Measurements from ENCODE around the gene GPR55. TPM values are rescaled to one million over a fixed set of nuclear protein-coding genes. Genes with fewer than 3 reads are reported as not detected.

GPR55 gene
- polyA plus RNA-seq, 1 donor = 0.04 TPM

GRCh38 chr2:230881840-230882239, 43.2 kb downstream of the GPR55 start:
- DNase-seq (ENCODE audit: low read depth) = no peak

- DNase-seq (ENCODE audit: low read depth) = no peak
Measured at GRCh38 chr2:230879891-230880290, 45.2 kb downstream of the GPR55 start.

- DNase-seq (ENCODE audit: low read depth) = no peak
Measured at GRCh38 chr2:230879271-230879882, 45.7 kb downstream of the GPR55 start.

GRCh38 chr2:230878599-230879188, 46.3 kb downstream of the GPR55 start:
- DNase-seq (ENCODE audit: low read depth) = no peak

GRCh38 chr2:230877759-230878598, 47.1 kb downstream of the GPR55 start:
- no peak for DNase-seq (ENCODE audit: low read depth)

GRCh38 chr2:230877116-230877758, 47.8 kb downstream of the GPR55 start:
- no peak for DNase-seq (ENCODE audit: low read depth)

- no peak for DNase-seq (ENCODE audit: low read depth)
Measured at GRCh38 chr2:230875347-230876315, 49.4 kb downstream of the GPR55 start.

- no peak for DNase-seq (ENCODE audit: low read depth)
Measured at GRCh38 chr2:230874876-230875275, 50.2 kb downstream of the GPR55 start.

GRCh38 chr2:230874456-230874855, 50.6 kb downstream of the GPR55 start:
- DNase-seq (ENCODE audit: low read depth) = no peak

- DNase-seq (ENCODE audit: low read depth) = no peak
Measured at GRCh38 chr2:230873661-230874401, 51.2 kb downstream of the GPR55 start.

GRCh38 chr2:230872968-230873660, 51.9 kb downstream of the GPR55 start:
- no peak for DNase-seq (ENCODE audit: low read depth)

GRCh38 chr2:230872151-230872967, 52.7 kb downstream of the GPR55 start:
- no peak for DNase-seq (ENCODE audit: low read depth)

- DNase-seq (ENCODE audit: low read depth) = no peak
Measured at GRCh38 chr2:230871361-230872150, 53.5 kb downstream of the GPR55 start.

GRCh38 chr2:230870544-230871360, 54.3 kb downstream of the GPR55 start:
- DNase-seq (ENCODE audit: low read depth) = no peak

- DNase-seq (ENCODE audit: low read depth) = no peak
Measured at GRCh38 chr2:230869914-230870543, 55.0 kb downstream of the GPR55 start.

All from forelimb muscle (tissue), 1 donor.